ENCODE data around the gene RARA. TPM values are rescaled to one million over a fixed set of nuclear protein-coding genes. Genes with fewer than 3 reads are reported as not detected.

The RARA gene
- total RNA-seq, 1 experiment from 2014 or later: 35.1 TPM

DNA sequence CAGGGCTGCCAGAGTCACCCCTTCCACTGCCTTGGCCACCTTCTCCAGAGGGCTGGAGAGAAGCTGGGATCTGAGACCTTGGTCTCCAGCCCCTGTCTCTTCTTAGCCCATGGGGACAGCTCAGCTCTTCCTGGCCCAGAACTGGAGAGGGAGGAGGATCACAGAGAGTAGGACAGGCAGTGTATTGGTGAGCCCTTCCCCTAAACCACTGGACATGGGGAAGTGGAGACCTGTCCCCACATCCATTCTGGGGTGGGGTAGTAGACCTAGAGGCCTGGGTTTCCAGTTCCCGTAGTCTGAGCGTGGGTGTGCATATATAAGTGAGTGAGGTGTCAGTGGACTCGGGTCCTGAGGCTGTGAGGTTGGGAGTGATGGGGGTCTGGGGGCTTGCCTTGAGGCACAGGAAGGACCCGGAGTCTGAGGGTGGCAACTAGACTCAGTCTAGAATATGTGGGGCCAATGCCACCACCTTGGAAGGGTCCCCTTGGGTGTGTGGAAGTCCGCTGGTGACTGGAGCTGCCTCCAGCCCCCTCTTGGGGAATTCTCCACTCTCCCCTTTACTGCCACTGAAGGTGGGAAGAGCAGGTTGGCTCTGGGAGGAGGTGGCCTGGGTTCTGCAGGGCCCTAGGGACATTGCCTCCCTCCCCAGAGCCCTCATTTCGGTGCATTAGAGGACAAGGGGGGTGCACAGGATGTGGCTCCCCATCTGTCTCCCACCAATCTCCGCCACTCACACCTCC lies 35.6 kb downstream of the RARA start:
- H3K36me3 ChIP-seq (ENCODE audit: control insufficient read depth in 1 of 2, insufficient read depth in 2 of 2, low read length in 2 of 2): peaks cover 0 to 3% of the 10 kb centered on the region in 2 experiments; a peak in 2 of 4 replicates
- peak overlapping the region; percentile 82 for H3K4me2 ChIP-seq (ENCODE audit: low read length)
- CTCF ChIA-PET: no interaction called here
- peak overlapping the region; percentile 58 for H3K27ac ChIP-seq (ENCODE audit: low read depth, low read length)
- peaks cover 24 to 62% of the 10 kb centered on the region in 2 experiments for H3K4me1 ChIP-seq (ENCODE audit: control insufficient read depth in 1 of 2, insufficient read depth in 2 of 2, low read length in 2 of 2)
- no peaks in the 10 kb centered on the region; the same call in 1 of the 2 replicates for H4K20me1 ChIP-seq (ENCODE audit: insufficient read depth)
- intact Hi-C loops (cut with micrococcal nuclease): no loop called here
- no peaks in the 10 kb centered on the region for H3K9me2 ChIP-seq (ENCODE audit: insufficient read depth)
- peak overlapping the region; percentile 62 for H3K9ac ChIP-seq (ENCODE audit: low read length)
- no peak for DNase-seq (ENCODE audit: low read depth, low spot score)
- peak overlapping the region; percentile 38 to 54 for H3K4me3 ChIP-seq (replicated peaks in 1 of 2; ENCODE audit: low read depth in 1 of 2, low read length in 2 of 2)
- no peak for ATAC-seq
- POLR2A ChIA-PET: interaction anchor here (0.6 kb wide), 1 partner anchor 238 kb away, joined by 3 read pairs; no protein-coding TSS in a partner anchor
- no peak overlapping the region for H2AFZ ChIP-seq (ENCODE audit: low read depth, low read length, poor library complexity, severe bottlenecking)
- H3K9me3 ChIP-seq (ENCODE audit: control insufficient read depth in 1 of 2, insufficient read depth in 1 of 2, low read depth in 1 of 2, low read length in 2 of 2): no peaks in the 10 kb centered on the region
- peaks cover 74% of the 10 kb centered on the region for H3K79me2 ChIP-seq (ENCODE audit: insufficient read depth, low read length)
- TF ChIP-seq EZH2phosphoT487 (IDR thresholded peaks at IDR 0.05; ENCODE audit: borderline replicate concordance) (no peak), CBX3 (IDR thresholded peaks at IDR 0.05; ENCODE audit: low read depth) (no peak), EGR1 (IDR thresholded peaks at IDR 0.05; ENCODE audit: low read depth) (no peak), CEBPB (IDR thresholded peaks at IDR 0.05; ENCODE audit: low read depth) (no peak)
- no TSS peak for BruUV-seq (replicated peaks)
- H3K27me3 ChIP-seq (ENCODE audit: insufficient read depth, low read length): no peaks in the 10 kb centered on the region
- RAD21 ChIA-PET (ENCODE audit: low non-redundant PET in 1 of 2, low total read pairs in 2 of 2, uncharacterized antibody in 2 of 2, unreplicated experiment in 2 of 2): no interaction called here

- Histone ChIP-seq H2AFZ (ENCODE audit: low read depth, low read length, poor library complexity, severe bottlenecking) (no peak overlapping the region), H3K36me3 (ENCODE audit: control insufficient read depth in 1 of 2, insufficient read depth in 2 of 2, low read length in 2 of 2) (peaks cover 0 to 3% of the 10 kb centered on the region in 2 experiments; a peak in 3 of 4 replicates), H3K9me3 (ENCODE audit: control insufficient read depth in 1 of 2, insufficient read depth in 1 of 2, low read depth in 1 of 2, low read length in 2 of 2) (no peaks in the 10 kb centered on the region), H3K4me3 (replicated peaks in 1 of 2; ENCODE audit: low read depth in 1 of 2, low read length in 2 of 2) (peak overlapping the region; percentile 38 to 54), H4K20me1 (ENCODE audit: insufficient read depth) (no peaks in the 10 kb centered on the region; the same call in 1 of the 2 replicates), H3K4me2 (ENCODE audit: low read length) (peak overlapping the region; percentile 82), H3K9ac (ENCODE audit: low read length) (peak overlapping the region; percentile 62), H3K9me2 (ENCODE audit: insufficient read depth) (no peaks in the 10 kb centered on the region), H3K27me3 (ENCODE audit: insufficient read depth, low read length) (no peaks in the 10 kb centered on the region), H3K27ac (ENCODE audit: low read depth, low read length) (peak overlapping the region; percentile 58), H3K79me2 (ENCODE audit: insufficient read depth, low read length) (peaks cover 66% of the 10 kb centered on the region), H3K4me1 (ENCODE audit: control insufficient read depth in 1 of 2, insufficient read depth in 2 of 2, low read length in 2 of 2) (peaks cover 22 to 58% of the 10 kb centered on the region in 2 experiments)
- ATAC-seq (peak; percentile 61), DNase-seq (ENCODE audit: low read depth, low spot score) (no peak)
- BruUV-seq (replicated peaks): no TSS peak
- intact Hi-C loops (cut with micrococcal nuclease): no loop called here
- CTCF ChIA-PET: no interaction called here
- RAD21 ChIA-PET (ENCODE audit: low non-redundant PET in 1 of 2, low total read pairs in 2 of 2, uncharacterized antibody in 2 of 2, unreplicated experiment in 2 of 2): interaction anchor here in 1 of 2 experiments (0.9 kb wide), 1 partner anchor 9 kb away, joined by 3 read pairs; no protein-coding TSS in a partner anchor
- POLR2A ChIA-PET: interaction anchor here (0.6 kb wide), 2 partner anchors 56 to 239 kb away, joined by 3 read pairs; no protein-coding TSS in a partner anchor
- no peak for TF ChIP-seq SP1 (IDR thresholded peaks at IDR 0.05; ENCODE audit: low read depth)
- TF ChIP-seq, protein P1, sequence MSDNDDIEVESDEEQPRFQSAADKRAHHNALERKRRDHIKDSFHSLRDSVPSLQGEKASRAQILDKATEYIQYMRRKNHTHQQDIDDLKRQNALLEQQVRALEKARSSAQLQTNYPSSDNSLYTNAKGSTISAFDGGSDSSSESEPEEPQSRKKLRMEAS (IDR thresholded peaks at IDR 0.05): peak; percentile 57; the same call in 1 of the 2 replicates
Measured at GRCh38 chr17:40345161-40345993, 36.4 kb downstream of the RARA start.

Data from HCT116 (cell line).